ENCODE results near the gene TFPT.

Gene TFPT

DNA sequence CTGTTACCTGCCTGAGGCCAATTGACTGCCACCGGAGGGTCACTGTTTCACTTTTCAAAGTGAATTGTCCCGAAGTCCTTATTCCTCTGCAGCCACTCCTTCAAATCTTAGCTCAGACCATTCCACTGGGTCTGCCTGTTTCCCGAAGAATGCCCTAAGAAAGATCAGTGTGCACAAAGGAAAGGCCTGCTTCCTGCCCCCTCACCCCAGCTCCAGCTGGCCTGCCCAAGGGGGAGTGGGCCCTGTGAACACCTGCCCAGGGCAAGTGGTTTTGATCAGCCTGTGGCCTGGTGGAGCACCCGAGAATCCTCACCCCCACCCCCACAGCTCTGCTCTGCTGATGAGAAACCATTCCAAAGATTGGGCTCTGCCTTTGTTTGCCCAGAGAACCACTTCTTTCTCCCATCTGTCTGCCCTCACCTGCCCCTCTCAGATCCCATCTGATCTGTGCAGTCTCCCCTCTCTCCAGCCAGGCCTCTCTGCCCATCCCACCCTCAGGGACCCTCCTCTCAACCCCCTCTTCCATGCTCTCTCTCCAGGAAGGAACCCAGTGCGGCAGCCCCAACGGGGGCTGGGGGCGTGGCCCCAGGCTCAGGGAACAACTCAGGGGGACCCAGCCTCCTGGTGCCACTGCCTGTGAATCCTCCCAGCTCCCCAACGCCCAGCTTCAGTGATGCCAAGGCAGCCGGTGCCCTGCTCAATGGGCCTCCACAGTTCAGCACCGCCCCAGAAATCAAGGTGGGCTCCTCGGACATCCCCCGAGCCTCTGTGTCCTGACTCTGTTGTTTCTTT is 33.8 kb upstream of the TFPT start:
- DNase-seq (ENCODE audit: low read depth in 2 of 2), result no peak

DNA sequence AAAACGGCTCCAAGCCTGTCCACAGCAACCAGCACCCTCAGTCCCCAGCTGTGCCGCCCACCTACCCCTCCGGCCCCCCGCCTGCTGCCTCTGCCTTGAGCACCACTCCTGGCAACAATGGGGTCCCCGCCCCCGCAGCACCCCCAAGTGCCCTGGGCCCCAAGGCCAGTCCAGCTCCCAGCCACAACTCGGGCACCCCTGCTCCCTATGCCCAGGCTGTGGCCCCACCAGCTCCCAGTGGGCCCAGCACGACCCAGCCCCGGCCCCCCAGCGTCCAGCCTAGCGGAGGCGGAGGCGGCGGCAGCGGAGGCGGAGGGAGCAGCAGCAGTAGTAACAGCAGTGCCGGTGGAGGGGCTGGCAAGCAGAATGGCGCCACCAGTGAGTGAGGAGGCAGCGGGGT is 32.7 kb upstream of the TFPT start:
- DNase-seq (ENCODE audit: low read depth in 2 of 2), result no peak

- no peak for DNase-seq (ENCODE audit: low read depth in 2 of 2)
Observed at GRCh38 chr19:54147676-54148075, 32.2 kb upstream of the TFPT start.

GRCh38 chr19:54145541-54146158 is 30.2 kb upstream of the TFPT start:
- DNase-seq (ENCODE audit: low read depth in 2 of 2), result no peak

- no peak for DNase-seq (ENCODE audit: low read depth in 2 of 2)
Observed at GRCh38 chr19:54142166-54142780, 26.8 kb upstream of the TFPT start.

- no peak for DNase-seq (ENCODE audit: low read depth in 2 of 2)
Observed at GRCh38 chr19:54141356-54141755, 25.9 kb upstream of the TFPT start.

- no peak for DNase-seq (ENCODE audit: low read depth in 2 of 2)
Observed at GRCh38 chr19:54138489-54139256, 23.2 kb upstream of the TFPT start.

- no peak for DNase-seq (ENCODE audit: low read depth in 2 of 2)
Observed at GRCh38 chr19:54137699-54138488, 22.4 kb upstream of the TFPT start, which contains the start of gene CNOT3. TSS of gene CNOT3 (plus strand) at chr19:54137762. CDS start at chr19:54142979, 5,217 bp downstream.

DNA sequence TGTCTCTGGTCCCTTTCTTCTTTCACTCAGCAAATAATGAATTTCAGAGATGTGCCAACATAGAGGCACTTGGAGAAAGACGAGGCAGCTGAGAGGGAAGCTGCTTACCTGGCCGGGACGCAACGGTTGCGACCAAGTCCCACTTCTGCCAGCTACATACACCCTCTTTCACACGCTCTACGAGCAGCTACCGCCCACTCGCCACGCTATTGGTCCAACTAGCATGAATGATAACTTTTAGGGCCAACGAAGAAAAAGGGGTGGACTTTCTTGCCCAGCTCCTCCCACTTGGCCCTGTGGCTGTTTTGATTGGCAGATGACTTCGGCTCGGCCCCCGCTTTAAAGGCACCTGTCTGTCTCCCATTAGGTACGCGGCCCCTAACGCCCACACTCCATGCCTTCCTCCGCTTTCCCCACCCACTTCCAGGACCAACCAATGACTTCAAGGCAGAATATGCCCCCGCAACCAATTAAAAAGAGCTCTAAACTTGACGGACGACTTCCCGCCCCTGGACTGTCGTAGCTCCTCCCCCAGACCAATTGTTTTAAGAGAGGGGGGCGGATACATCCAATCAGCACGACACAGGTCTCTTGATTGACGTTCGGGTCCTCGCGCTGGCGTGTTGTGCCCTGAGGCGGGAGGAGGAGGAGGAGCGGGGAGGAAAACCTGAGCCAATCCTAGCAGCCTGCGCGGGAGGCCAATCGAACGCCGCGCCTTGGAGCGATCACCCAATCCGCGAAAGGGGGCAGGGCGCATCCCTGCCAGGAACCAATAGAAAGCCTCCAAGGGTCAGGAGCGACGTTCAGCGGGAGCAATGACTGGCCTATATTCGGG is 21.6 kb upstream of the TFPT start:
- peak; percentile 97 to 99 for DNase-seq (ENCODE audit: low read depth in 2 of 2)

- DNase-seq (ENCODE audit: low read depth in 2 of 2), result no peak
Observed at GRCh38 chr19:54136086-54136863, 20.8 kb upstream of the TFPT start.

DNA sequence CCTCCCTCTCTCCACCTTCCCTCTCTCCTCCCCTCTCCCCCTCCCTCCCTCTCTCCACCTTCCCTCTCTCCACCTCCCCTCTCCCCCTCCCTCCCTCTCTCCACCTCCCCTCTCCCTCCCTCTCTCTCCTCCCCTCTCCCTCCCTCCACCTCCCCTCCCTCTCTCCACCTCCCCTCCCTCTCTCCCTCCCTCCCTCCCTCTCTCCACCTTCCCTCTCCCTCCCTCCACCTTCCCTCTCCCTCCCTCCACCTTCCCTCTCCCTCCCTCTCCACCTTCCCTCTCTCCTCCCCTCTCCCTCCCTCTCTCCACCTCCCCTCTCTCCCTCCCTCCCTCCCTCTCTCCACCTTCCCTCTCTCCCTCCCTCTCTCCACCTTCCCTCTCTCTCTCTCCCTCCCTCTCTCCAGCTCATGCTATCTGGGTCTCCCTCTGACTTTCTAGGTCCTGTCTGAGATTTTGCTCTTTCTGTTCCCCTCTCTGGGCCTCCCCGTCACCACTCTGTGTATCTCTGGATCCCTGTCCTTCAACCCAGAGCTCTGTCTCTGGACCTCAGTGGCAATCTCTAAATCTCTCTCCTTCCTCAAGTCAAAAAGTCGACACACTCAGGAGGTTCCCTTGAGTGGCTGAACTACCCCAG is 18.6 kb upstream of the TFPT start:
- no peak for DNase-seq (ENCODE audit: low read depth in 2 of 2)

GRCh38 chr19:54133312-54133956 is 18.0 kb upstream of the TFPT start:
- no peak for DNase-seq (ENCODE audit: low read depth in 2 of 2)

- no peak for DNase-seq (ENCODE audit: low read depth in 2 of 2)
Observed at GRCh38 chr19:54129617-54129996, 14.2 kb upstream of the TFPT start.

GRCh38 chr19:54128796-54129616 is 13.5 kb upstream of the TFPT start:
- no peak for DNase-seq (ENCODE audit: low read depth in 2 of 2)

GRCh38 chr19:54128441-54128725 is 12.9 kb upstream of the TFPT start:
- DNase-seq (ENCODE audit: low read depth in 2 of 2), result no peak

DNA sequence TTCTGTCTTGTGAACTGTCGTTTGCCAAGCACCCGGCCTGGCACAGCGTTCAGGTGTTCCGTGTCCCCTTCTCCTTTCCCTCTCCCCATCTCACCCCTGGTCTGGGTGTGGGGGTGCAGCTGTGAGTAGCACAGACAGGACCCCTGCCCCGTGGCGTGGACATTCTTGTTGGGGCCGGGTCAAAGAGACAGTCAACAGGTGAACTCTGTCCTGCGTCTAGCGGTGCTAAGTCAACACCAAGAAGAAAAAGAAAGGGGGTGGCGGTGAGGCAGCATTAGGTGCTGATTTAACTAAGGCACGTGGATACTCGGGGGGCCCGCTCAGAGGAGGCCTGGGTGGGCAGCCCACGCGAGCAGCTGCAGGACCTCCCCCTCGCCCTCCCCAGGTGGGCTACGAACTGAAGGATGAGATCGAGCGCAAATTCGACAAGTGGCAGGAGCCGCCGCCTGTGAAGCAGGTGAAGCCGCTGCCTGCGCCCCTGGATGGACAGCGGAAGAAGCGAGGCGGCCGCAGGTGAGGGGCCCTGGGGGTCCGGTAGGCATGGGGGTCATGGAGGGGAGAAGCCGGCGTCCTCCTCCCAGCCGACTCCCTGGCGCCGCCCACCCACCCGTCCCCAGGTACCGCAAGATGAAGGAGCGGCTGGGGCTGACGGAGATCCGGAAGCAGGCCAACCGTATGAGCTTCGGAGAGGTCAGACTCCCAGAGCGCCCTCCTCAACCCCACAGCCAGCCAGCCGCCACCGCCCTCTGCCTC is 12.4 kb upstream of the TFPT start:
- DNase-seq (ENCODE audit: low read depth in 2 of 2), result no peak

- DNase-seq (ENCODE audit: low read depth in 2 of 2), result no peak
Observed at GRCh38 chr19:54125713-54126112, 10.3 kb upstream of the TFPT start.

Data from activated CD8-positive, alpha-beta memory T cell treated with anti-CD3 and anti-CD28 coated beads for 4 hours (primary cell).